Fibroblast of pulmonary artery (primary cell): ENCODE measurements around the gene NR1H3.

ENCODE experiments used
- DNase-seq: peaks from one replicate; pipeline ENCODE4 v3.0.0-alpha.2; 2010; ENCODE audit warnings: low read depth
- H3K4me3 ChIP-seq: replicated peaks from 2 replicates; pipeline ENCODE4 v1.5.1; 2011; ENCODE audit warnings: low read depth, mild to moderate bottlenecking, control low read depth, low read length, moderate library complexity
- CTCF ChIP-seq: IDR thresholded peaks from 2 replicates; pipeline ENCODE4 v1.5.1; 2011; ENCODE audit warnings: mild to moderate bottlenecking, control low read depth, low read length, inconsistent platforms; ENCODE audit errors: missing control alignments

The NR1H3 gene

GRCh38 chr11:47296045-47296444 lies 38.2 kb downstream of the NR1H3 start:
- no peak for TF ChIP-seq CTCF
- DNase-seq = no peak
- no peak overlapping the region for H3K4me3 ChIP-seq

DNA sequence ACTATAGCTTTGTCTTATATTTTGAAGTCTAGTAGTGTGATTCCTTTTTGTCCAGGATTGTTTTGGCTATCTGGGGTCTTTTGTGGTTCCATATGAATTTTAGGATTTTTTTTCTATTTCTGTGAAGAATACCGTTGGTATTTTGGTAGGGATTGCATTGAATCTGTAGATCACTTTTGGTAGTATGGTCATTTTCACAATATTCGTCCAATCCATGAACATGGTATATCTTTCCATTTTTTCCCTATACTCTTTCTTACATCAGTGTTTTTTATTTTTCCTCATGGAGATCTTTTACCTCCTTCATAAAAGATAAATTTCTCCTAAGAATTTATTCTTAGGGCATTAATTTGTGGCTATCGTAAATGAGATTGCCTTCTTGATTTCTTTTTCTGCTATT lies 41.3 kb downstream of the NR1H3 start:
- no peak for DNase-seq
- no peak overlapping the region for H3K4me3 ChIP-seq
- TF ChIP-seq CTCF = no peak

DNA sequence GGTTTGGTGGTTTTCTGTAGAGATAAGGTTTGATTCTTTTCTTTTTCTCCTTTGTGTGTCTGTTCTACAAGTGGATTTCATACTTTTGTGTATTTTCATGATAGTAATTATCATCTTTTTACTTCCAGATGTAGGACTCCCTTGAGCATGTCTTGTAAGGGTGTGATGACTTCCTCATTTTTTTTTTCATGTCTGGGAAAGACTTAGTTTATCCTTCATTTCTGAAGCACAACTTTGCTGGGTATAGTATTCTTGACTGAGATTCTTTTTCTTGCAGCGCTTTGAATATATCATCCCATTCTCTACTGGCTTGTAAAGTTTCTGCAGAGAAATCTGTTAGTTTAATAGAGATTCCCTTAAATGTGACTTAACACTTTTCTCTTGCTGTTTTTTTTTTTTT lies 45.1 kb downstream of the NR1H3 start:
- no peak for DNase-seq
- no peak for TF ChIP-seq CTCF
- H3K4me3 ChIP-seq = no peak overlapping the region

DNA sequence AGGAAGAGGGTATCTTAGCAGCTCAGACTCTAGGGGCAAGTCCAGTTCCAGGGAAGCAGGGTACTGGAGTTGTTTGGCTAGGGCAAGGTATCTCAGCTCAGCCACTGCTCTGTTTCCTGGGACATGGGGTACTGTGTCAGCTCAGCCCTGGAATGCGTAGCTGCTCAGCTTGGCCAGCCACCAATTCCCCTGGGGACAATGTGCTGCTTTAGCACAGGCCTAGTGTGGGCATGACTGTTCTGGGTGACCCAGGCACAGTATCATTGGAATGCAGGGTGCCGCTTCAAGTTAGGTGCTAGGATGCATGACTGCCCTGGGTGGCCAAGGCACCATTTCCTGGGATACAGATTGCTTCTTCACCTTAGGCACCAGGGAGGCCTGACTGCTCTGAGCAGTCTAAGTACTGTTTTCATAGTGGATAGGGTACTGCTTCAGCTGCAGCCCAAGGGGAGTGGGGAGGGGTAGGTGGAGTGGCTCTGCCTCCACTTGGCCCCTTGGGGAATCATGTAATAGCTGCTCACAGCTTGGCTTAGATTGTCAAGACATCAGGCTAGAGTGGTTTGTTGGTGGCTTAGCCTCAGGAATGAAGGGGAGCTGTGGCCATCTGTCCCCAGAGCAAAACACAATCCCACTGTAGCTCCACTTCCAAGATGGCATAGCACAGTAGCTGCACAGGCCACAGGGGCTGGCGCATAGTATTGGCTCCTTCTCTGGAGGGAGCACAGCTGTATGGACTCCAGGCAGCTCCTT lies 48.1 kb downstream of the NR1H3 start:
- TF ChIP-seq CTCF = no peak
- no peak for DNase-seq
- H3K4me3 ChIP-seq = no peak overlapping the region

DNA sequence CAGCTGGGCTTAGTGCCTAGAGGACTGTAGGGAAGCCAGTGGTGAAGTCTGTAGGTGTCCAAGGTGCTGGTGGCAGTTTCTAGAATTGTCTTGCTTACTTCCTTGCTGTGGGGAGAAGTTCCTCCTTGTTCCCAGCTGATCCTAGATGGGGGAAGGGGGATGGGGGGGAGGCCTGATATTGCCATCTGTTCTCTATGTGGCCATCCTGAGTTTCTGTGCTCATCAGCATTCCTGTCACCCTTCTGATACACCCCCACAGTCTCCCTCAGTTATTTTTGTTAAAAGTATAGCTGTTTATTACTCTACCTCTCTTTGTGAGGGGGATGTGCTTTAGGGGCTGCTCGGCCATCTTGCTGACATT lies 48.7 kb downstream of the NR1H3 start:
- DNase-seq = no peak
- H3K4me3 ChIP-seq = no peak overlapping the region
- no peak for TF ChIP-seq CTCF

- TF ChIP-seq CTCF = no peak
- DNase-seq = no peak
- no peak overlapping the region for H3K4me3 ChIP-seq
Measured at GRCh38 chr11:47308050-47308823, 50.4 kb downstream of the NR1H3 start.
